B cell (primary cell): ENCODE results near the gene ELK1. TPM values are rescaled to one million over a fixed set of nuclear protein-coding genes. Genes with fewer than 3 reads are reported as not detected.

Experiments
- ATAC-seq: fragments of 200-7000 bp; cut with Tn5 transposase; one replicate; pipeline ENCODE4 v1.10.0; 2021; ENCODE audit warnings: low read depth, mild to moderate bottlenecking, moderate number of reproducible peaks, moderate library complexity
- CTCF ChIA-PET: fragments of 350-600 bp; sonication (Branson Sonifier 250); formaldehyde crosslinking; loops from one replicate; lab custom pipeline; 2021; ENCODE audit warnings: antibody characterized with exemption, inconsistent platforms; lab: Charles Lee
- POLR2A ChIA-PET: fragments of 350-600 bp; sonication (Branson Sonifier 250); formaldehyde crosslinking; loops from one replicate; lab custom pipeline; 2021; ENCODE audit warnings: antibody characterized with exemption; lab: Charles Lee
- DNase-seq: peaks from one replicate; pipeline ENCODE4 v3.0.0; 2013
- H2AFZ ChIP-seq: 2 replicates; pipeline ENCODE4 v1.6.1; 2012; ENCODE audit warnings: mild to moderate bottlenecking, low read depth, low read length; ENCODE audit not compliant: insufficient read depth, poor library complexity, severe bottlenecking
- H3K27ac ChIP-seq, 2 donors: 1 replicate in 1 of 2; 2 replicates in 1 of 2; pipeline ENCODE4 v1.5.1; 2012 to 2013; ENCODE audit warnings: low read length in 2 of 2, mild to moderate bottlenecking in 2 of 2, moderate library complexity in 1 of 2
- H3K27me3 ChIP-seq, 4 experiments: fragments of 200-600 bp in 1 of 4; sonication (generic) in 1 of 4; replicated peaks in 1 of 4; 1 replicate in 2 of 4; 2 replicates in 2 of 4; pipeline versions ENCODE4 v1.6.1 to v1.7.0; 2013 to 2016; ENCODE audit warnings: low read length in 3 of 4, mild to moderate bottlenecking in 2 of 4, mixed read lengths in 1 of 4, moderate library complexity in 1 of 4; ENCODE audit not compliant: insufficient read depth in 4 of 4, control insufficient read depth in 3 of 4; ENCODE audit errors: control extremely low read depth in 1 of 4
- H3K36me3 ChIP-seq, 2 experiments: replicated peaks in 1 of 2; 1 replicate in 1 of 2; 2 replicates in 1 of 2; pipeline versions ENCODE4 v1.6.1 to v1.7.1; 2013; ENCODE audit warnings: low read length in 1 of 2; ENCODE audit not compliant: insufficient read depth in 2 of 2, control insufficient read depth in 1 of 2; ENCODE audit errors: control extremely low read depth in 1 of 2, extremely low read depth in 1 of 2
- H3K4me1 ChIP-seq, 2 donors: fragments of 200-600 bp in 1 of 2; sonication (generic) in 1 of 2; 1 replicate in 1 of 2; 2 replicates in 1 of 2; pipeline versions ENCODE4 v1.5.1 to v1.6.1; 2013 to 2017; ENCODE audit warnings: low read length in 2 of 2; ENCODE audit not compliant: control insufficient read depth in 2 of 2, insufficient read depth in 2 of 2
- H3K4me2 ChIP-seq: replicated peaks from 2 replicates; pipeline ENCODE3; 2012; ENCODE audit warnings: mild to moderate bottlenecking, low read depth, low read length; ENCODE audit not compliant: poor library complexity, severe bottlenecking
- H3K4me3 ChIP-seq, 5 experiments: fragments of 200-600 bp in 1 of 5; sonication (generic) in 1 of 5; 1 replicate in 3 of 5; 2 replicates in 2 of 5; pipeline versions ENCODE4 v1.5.1 to v1.7.0; 2011 to 2016; ENCODE audit warnings: low read length in 4 of 5, mild to moderate bottlenecking in 4 of 5, low read depth in 2 of 5, control low read depth in 1 of 5, moderate library complexity in 1 of 5; ENCODE audit not compliant: insufficient read depth in 1 of 5; ENCODE audit errors: control extremely low read depth in 1 of 5, extremely low read depth in 1 of 5
- H3K79me2 ChIP-seq: fragments of 200-600 bp; sonication (generic); one replicate; pipeline ENCODE4 v1.6.0; 2016; ENCODE audit warnings: low read length; ENCODE audit not compliant: control insufficient read depth, insufficient read depth
- H3K9ac ChIP-seq: fragments of 200-600 bp; sonication (generic); 2 replicates; pipeline ENCODE4 v1.6.1; 2017; ENCODE audit warnings: mild to moderate bottlenecking, low read length, moderate library complexity
- H3K9me3 ChIP-seq, 3 donors: one replicate each; pipeline versions ENCODE4 v1.6.1 to v1.7.1; 2013; ENCODE audit warnings: low read length in 2 of 3; ENCODE audit not compliant: control insufficient read depth in 2 of 3, insufficient read depth in 1 of 3; ENCODE audit errors: control extremely low read depth in 1 of 3
- H4K20me1 ChIP-seq: 2 replicates; pipeline ENCODE4 v1.6.0; 2012; ENCODE audit warnings: mild to moderate bottlenecking, low read length; ENCODE audit not compliant: insufficient read depth, control insufficient read depth, poor library complexity, severe bottlenecking
- H3K27ac Mint-ChIP-seq: one replicate; pipeline ENCODE4 v1.8.0; 2021; ENCODE audit warnings: mixed read lengths
- H3K27me3 Mint-ChIP-seq: one replicate; pipeline ENCODE4 v1.8.0; 2021; ENCODE audit warnings: mixed read lengths
- H3K4me1 Mint-ChIP-seq: one replicate; pipeline ENCODE4 v1.8.0; 2021; ENCODE audit warnings: mixed read lengths
- H3K4me3 Mint-ChIP-seq: one replicate; pipeline ENCODE4 v1.8.0; 2021; ENCODE audit warnings: mixed read lengths
- H3K9me3 Mint-ChIP-seq: one replicate; pipeline ENCODE4 v1.8.0; 2022; ENCODE audit warnings: mixed read lengths; ENCODE audit not compliant: insufficient read depth
- EZH2 ChIP-seq: IDR thresholded peaks from 2 replicates; pipeline ENCODE4 v1.6.1; 2012; ENCODE audit warnings: borderline replicate concordance, low read depth, mild to moderate bottlenecking, moderate library complexity, low read length; ENCODE audit not compliant: insufficient read depth, poor library complexity, severe bottlenecking
- WGBS: methylation state at CpG from one replicate; pipeline ENCODE4 v1.1.5; 2013; ENCODE audit warnings: missing lambda C conversion rate; ENCODE audit not compliant: insufficient coverage; 5-methylcytosine and 5-hydroxymethylcytosine counted together
- intact Hi-C: fragments of 100-400 bp; cut with micrococcal nuclease; formaldehyde crosslinking; loops from one replicate; pipeline ENCODE4 v1.10.0; 2022
- polyA plus RNA-seq: library from polyadenylated mRNA; depleted of rRNA; stranded (reverse); fragments of >200 nt; gene quantifications from 2 replicates; pipeline ENCODE4 v1.2.3, GENCODE V29; 2012
- total RNA-seq, 2 donors: library from RNA; stranded (reverse); fragments of 120-200 nt in 1 of 2; gene quantifications; 1 replicate in 1 of 2; 2 replicates in 1 of 2; pipeline versions ENCODE4 v1.2.3 to v1.2.4, GENCODE V29; 2013 to 2022
- TF ChIP-seq, protein P1 (sequence below): fragments of 200-600 bp; IDR thresholded peaks from one replicate; pipeline ENCODE4 v1.8.0; 2022; ENCODE audit warnings: antibody characterized with exemption, mild to moderate bottlenecking

ELK1 gene
- total and polyA plus RNA-seq, 2 donors (not counting 1 experiment from before 2014, with no cell fraction given): 14.2 to 22.7 TPM

DNA sequence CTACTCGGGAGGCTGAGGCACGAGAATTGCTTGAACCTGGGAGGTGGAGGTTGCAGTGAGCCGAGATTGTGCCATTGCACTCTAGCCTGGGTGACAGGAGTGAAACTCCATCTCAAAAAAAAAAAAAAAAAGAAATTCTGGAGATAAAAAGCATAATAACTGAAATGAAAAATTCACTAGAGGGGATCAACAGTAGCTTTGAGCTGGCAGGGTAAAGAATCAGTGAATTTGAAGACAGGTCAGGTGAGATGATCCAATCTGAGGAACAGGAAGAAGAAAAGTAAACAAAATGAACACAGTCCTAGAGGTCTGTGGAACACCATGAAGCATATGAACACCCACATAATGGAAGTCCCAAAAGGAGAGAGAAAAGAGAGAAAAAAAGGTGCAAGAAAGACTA lies 53.1 kb downstream of the ELK1 start:
- Mint-ChIP-seq H3K27ac (no peak overlapping the region), H3K4me1 (no peaks in the 10 kb centered on the region), H3K27me3 (peaks cover 12% of the 10 kb centered on the region), H3K4me3 (no peak overlapping the region), H3K9me3 (peaks cover 10% of the 10 kb centered on the region)
- Histone ChIP-seq H3K27me3 (no peaks in the 10 kb centered on the region), H3K4me3 (no peak overlapping the region), H3K79me2 (no peaks in the 10 kb centered on the region), H3K4me2 (no peak overlapping the region), H3K36me3 (no peaks in the 10 kb centered on the region), H3K27ac (no peak overlapping the region), H3K9me3 (peaks cover 0 to 8% (median 5%) of the 10 kb centered on the region in 3 donors), H4K20me1 (no peaks in the 10 kb centered on the region), H3K4me1 (no peaks in the 10 kb centered on the region), H2AFZ (no peak overlapping the region), H3K9ac (no peak overlapping the region)
- whole genome bisulfite sequencing: no CpG with 5 or more reads among the region's 3 CpGs
- TF ChIP-seq, protein P1, sequence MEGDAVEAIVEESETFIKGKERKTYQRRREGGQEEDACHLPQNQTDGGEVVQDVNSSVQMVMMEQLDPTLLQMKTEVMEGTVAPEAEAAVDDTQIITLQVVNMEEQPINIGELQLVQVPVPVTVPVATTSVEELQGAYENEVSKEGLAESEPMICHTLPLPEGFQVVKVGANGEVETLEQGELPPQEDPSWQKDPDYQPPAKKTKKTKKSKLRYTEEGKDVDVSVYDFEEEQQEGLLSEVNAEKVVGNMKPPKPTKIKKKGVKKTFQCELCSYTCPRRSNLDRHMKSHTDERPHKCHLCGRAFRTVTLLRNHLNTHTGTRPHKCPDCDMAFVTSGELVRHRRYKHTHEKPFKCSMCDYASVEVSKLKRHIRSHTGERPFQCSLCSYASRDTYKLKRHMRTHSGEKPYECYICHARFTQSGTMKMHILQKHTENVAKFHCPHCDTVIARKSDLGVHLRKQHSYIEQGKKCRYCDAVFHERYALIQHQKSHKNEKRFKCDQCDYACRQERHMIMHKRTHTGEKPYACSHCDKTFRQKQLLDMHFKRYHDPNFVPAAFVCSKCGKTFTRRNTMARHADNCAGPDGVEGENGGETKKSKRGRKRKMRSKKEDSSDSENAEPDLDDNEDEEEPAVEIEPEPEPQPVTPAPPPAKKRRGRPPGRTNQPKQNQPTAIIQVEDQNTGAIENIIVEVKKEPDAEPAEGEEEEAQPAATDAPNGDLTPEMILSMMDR: no peak
- TF ChIP-seq EZH2: no peak
- ATAC-seq (no peak), DNase-seq (no peak)
- ChIA-PET CTCF (no interaction called here), POLR2A (no interaction called here)
- intact Hi-C loops: no loop called here

DNA sequence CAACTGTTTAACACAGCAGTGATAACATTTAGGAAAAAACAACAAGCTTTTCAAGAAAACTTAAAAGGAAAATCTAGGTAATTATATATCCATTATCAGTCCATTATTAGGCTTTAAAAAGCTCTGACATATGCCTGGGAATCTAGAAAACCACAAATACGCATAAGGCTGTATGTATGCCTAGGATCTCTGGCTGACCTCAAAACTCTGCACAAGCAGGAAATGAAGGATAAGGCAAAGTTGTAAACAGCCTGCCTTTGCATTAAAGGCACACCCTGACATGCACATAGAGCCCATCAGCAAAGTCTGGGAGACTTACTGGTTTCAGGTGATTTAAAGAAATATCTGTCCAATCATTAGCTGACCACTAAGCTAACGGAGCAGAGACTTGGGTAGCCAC lies 54.1 kb downstream of the ELK1 start:
- Histone ChIP-seq H2AFZ (no peak overlapping the region), H4K20me1 (no peaks in the 10 kb centered on the region), H3K27me3 (no peaks in the 10 kb centered on the region), H3K9ac (no peak overlapping the region), H3K79me2 (no peaks in the 10 kb centered on the region), H3K9me3 (peaks cover 0 to 8% (median 5%) of the 10 kb centered on the region in 3 donors), H3K4me3 (no peak overlapping the region), H3K4me1 (no peaks in the 10 kb centered on the region), H3K27ac (no peak overlapping the region), H3K4me2 (no peak overlapping the region), H3K36me3 (no peaks in the 10 kb centered on the region)
- intact Hi-C loops: no loop called here
- ChIA-PET CTCF (no interaction called here), POLR2A (interaction anchor here (0.8 kb wide), 1 partner anchor 40 kb away, joined by 3 read pairs; no protein-coding TSS in a partner anchor)
- Mint-ChIP-seq H3K27me3 (peaks cover 10% of the 10 kb centered on the region), H3K27ac (no peak overlapping the region), H3K4me3 (no peak overlapping the region), H3K4me1 (no peaks in the 10 kb centered on the region), H3K9me3 (peaks cover 10% of the 10 kb centered on the region)
- DNase-seq (no peak), ATAC-seq (no peak)
- no peak for TF ChIP-seq EZH2
- TF ChIP-seq, protein P1: no peak
- no CpG with 5 or more reads among the region's 2 CpGs for WGBS
